Caco-2 (cell line): ENCODE data around the gene IGF2BP3. TPM values are rescaled to one million over a fixed set of nuclear protein-coding genes. Genes with fewer than 3 reads are reported as not detected.

Experiments
- BruUV-seq: library from RNA; stranded (reverse); fragments of 400-500 nt; replicated peaks from 2 replicates; lab custom pipeline; 2021; lab: Mats Ljungman, UMichigan
- CTCF ChIA-PET: fragments of 300-600 bp; sonication (Branson Sonifier 250); formaldehyde crosslinking; loops from one replicate; lab custom pipeline; 2022; ENCODE audit warnings: antibody characterized with exemption; lab: Charles Lee
- POLR2A ChIA-PET: fragments of 300-600 bp; sonication (Branson Sonifier 250); formaldehyde crosslinking; loops from one replicate; lab custom pipeline; 2022; ENCODE audit warnings: antibody characterized with exemption; lab: Charles Lee
- DNase-seq, 2 experiments: peaks; one replicate each; pipeline versions ENCODE4 v3.0.0 to v3.0.0-alpha.2; 2020 to 2022
- H3K27me3 ChIP-seq: replicated peaks from 2 replicates; pipeline ENCODE4 v1.6.0; 2011; ENCODE audit warnings: low read length; ENCODE audit not compliant: control insufficient read depth, insufficient read depth
- H3K36me3 ChIP-seq: 2 replicates; pipeline ENCODE4 v1.5.1; 2011; ENCODE audit warnings: low read length; ENCODE audit not compliant: control insufficient read depth, insufficient read depth
- H3K4me1 ChIP-seq: fragments of 250-450 bp; sonication (Bioruptor Pico); 2 replicates; pipeline ENCODE4 v1.5.1; 2020; ENCODE audit warnings: mild to moderate bottlenecking
- H3K4me3 ChIP-seq: 2 replicates; pipeline ENCODE4 v1.5.1; 2011; ENCODE audit warnings: low read depth, mild to moderate bottlenecking, control low read depth, low read length
- H3K9me3 ChIP-seq: fragments of 250-450 bp; sonication (Bioruptor Pico); 2 replicates; pipeline ENCODE4 v1.5.1; 2020; ENCODE audit warnings: mild to moderate bottlenecking, moderate library complexity
- H3K27ac Mint-ChIP-seq: one replicate; pipeline ENCODE4 v1.8.0; 2022; ENCODE audit warnings: mixed read lengths; ENCODE audit not compliant: unreplicated experiment
- H3K27me3 Mint-ChIP-seq: one replicate; pipeline ENCODE4 v1.8.0; 2022; ENCODE audit warnings: mixed read lengths; ENCODE audit not compliant: insufficient read depth, unreplicated experiment
- H3K36me3 Mint-ChIP-seq: one replicate; pipeline ENCODE4 v1.8.0; 2022; ENCODE audit warnings: mild to moderate bottlenecking, mixed read lengths; ENCODE audit not compliant: insufficient read depth, unreplicated experiment
- H3K4me1 Mint-ChIP-seq: one replicate; pipeline ENCODE4 v1.8.0; 2022; ENCODE audit warnings: low read depth, mixed read lengths; ENCODE audit not compliant: unreplicated experiment
- H3K4me3 Mint-ChIP-seq: one replicate; pipeline ENCODE4 v1.8.0; 2022; ENCODE audit warnings: mild to moderate bottlenecking, moderate library complexity, mixed read lengths; ENCODE audit not compliant: unreplicated experiment
- H3K9me3 Mint-ChIP-seq: one replicate; pipeline ENCODE4 v1.8.0; 2022; ENCODE audit warnings: mixed read lengths; ENCODE audit not compliant: unreplicated experiment
- intact Hi-C: fragments of 100-400 bp; cut with micrococcal nuclease; formaldehyde crosslinking; loops from one replicate; pipeline ENCODE4 v1.10.0; 2022; ENCODE audit not compliant: unreplicated experiment
- total RNA-seq: library from RNA; stranded (reverse); gene quantifications from 2 replicates; pipeline ENCODE4 v1.2.3, GENCODE V29; 2022
- TF ChIP-seq, protein P1 (sequence below), 2 experiments: fragments of 200-600 bp in 1 of 2; IDR thresholded peaks; 1 replicate in 1 of 2; 2 replicates in 1 of 2; pipeline versions ENCODE4 v1.5.1 to v1.8.0; 2011 to 2022; ENCODE audit warnings: antibody characterized with exemption in 1 of 2, control low read depth in 1 of 2, inconsistent platforms in 1 of 2, low read depth in 1 of 2, low read length in 1 of 2, mild to moderate bottlenecking in 1 of 2, moderate library complexity in 1 of 2; ENCODE audit not compliant: insufficient read depth in 1 of 2, severe bottlenecking in 1 of 2, unreplicated experiment in 1 of 2

The IGF2BP3 gene
- total RNA-seq, 1 experiment from 2014 or later = 127 TPM

- ChIA-PET CTCF (interaction anchor here (0.9 to 3.5 kb wide), 12 partner anchors 9 to 438 kb away, joined by 3 to 44 read pairs (median 10); partner anchors contain the start of genes MALSU1 and STK31), POLR2A (no interaction called here)
- DNase-seq = no peak
- Mint-ChIP-seq H3K27me3 (no peaks in the 10 kb centered on the region), H3K9me3 (no peaks in the 10 kb centered on the region), H3K27ac (no peak overlapping the region), H3K36me3 (no peaks in the 10 kb centered on the region), H3K4me3 (no peak overlapping the region), H3K4me1 (peaks cover 9% of the 10 kb centered on the region)
- intact Hi-C loops = loop anchor here (10.0 kb wide), 1 partner anchor 443 kb away; the partner anchor contains the start of gene STK31
- Histone ChIP-seq H3K27me3 (no peaks in the 10 kb centered on the region), H3K9me3 (no peaks in the 10 kb centered on the region), H3K4me3 (no peak overlapping the region), H3K36me3 (no peaks in the 10 kb centered on the region), H3K4me1 (peaks cover 5% of the 10 kb centered on the region)
- TF ChIP-seq, protein P1, sequence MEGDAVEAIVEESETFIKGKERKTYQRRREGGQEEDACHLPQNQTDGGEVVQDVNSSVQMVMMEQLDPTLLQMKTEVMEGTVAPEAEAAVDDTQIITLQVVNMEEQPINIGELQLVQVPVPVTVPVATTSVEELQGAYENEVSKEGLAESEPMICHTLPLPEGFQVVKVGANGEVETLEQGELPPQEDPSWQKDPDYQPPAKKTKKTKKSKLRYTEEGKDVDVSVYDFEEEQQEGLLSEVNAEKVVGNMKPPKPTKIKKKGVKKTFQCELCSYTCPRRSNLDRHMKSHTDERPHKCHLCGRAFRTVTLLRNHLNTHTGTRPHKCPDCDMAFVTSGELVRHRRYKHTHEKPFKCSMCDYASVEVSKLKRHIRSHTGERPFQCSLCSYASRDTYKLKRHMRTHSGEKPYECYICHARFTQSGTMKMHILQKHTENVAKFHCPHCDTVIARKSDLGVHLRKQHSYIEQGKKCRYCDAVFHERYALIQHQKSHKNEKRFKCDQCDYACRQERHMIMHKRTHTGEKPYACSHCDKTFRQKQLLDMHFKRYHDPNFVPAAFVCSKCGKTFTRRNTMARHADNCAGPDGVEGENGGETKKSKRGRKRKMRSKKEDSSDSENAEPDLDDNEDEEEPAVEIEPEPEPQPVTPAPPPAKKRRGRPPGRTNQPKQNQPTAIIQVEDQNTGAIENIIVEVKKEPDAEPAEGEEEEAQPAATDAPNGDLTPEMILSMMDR (IDR thresholded peaks at IDR 0.05; ENCODE audit: insufficient read depth in 1 of 2, low read depth in 1 of 2, low read length in 1 of 2, severe bottlenecking in 1 of 2, unreplicated experiment in 1 of 2) = no peak
- BruUV-seq = no TSS peak
Observed at GRCh38 chr7:23272275-23272674, 198.0 kb downstream of the IGF2BP3 start.

- Histone ChIP-seq H3K36me3 (no peaks in the 10 kb centered on the region), H3K27me3 (no peaks in the 10 kb centered on the region), H3K9me3 (no peaks in the 10 kb centered on the region), H3K4me1 (peaks cover 5% of the 10 kb centered on the region), H3K4me3 (no peak overlapping the region)
- BruUV-seq = no TSS peak
- Mint-ChIP-seq H3K4me1 (peaks cover 6% of the 10 kb centered on the region), H3K36me3 (no peaks in the 10 kb centered on the region), H3K9me3 (no peaks in the 10 kb centered on the region), H3K4me3 (no peak overlapping the region), H3K27ac (no peak overlapping the region), H3K27me3 (no peaks in the 10 kb centered on the region)
- TF ChIP-seq, protein P1 (IDR thresholded peaks at IDR 0.05; ENCODE audit: insufficient read depth in 1 of 2, low read depth in 1 of 2, low read length in 1 of 2, severe bottlenecking in 1 of 2, unreplicated experiment in 1 of 2) = no peak
- ChIA-PET CTCF (no interaction called here), POLR2A (no interaction called here)
- no peak for DNase-seq
- intact Hi-C loops = no loop called here
Observed at GRCh38 chr7:23268746-23269145, 201.5 kb downstream of the IGF2BP3 start.

GRCh38 chr7:23268167-23268566 is 202.1 kb downstream of the IGF2BP3 start:
- Mint-ChIP-seq H3K4me3 (no peak overlapping the region), H3K36me3 (no peaks in the 10 kb centered on the region), H3K4me1 (peaks cover under 1% of the 10 kb centered on the region), H3K9me3 (no peaks in the 10 kb centered on the region), H3K27ac (no peak overlapping the region), H3K27me3 (no peaks in the 10 kb centered on the region)
- intact Hi-C loops = no loop called here
- TF ChIP-seq, protein P1 (IDR thresholded peaks at IDR 0.05; ENCODE audit: insufficient read depth in 1 of 2, low read depth in 1 of 2, low read length in 1 of 2, severe bottlenecking in 1 of 2, unreplicated experiment in 1 of 2) = no peak
- POLR2A ChIA-PET = no interaction called here
- no peaks in the 10 kb centered on the region for H3K9me3 ChIP-seq
- no peak overlapping the region for H3K4me3 ChIP-seq
- no peak for DNase-seq
- H3K4me1 ChIP-seq = no peaks in the 10 kb centered on the region
- H3K36me3 ChIP-seq = no peaks in the 10 kb centered on the region
- CTCF ChIA-PET = no interaction called here
- no TSS peak for BruUV-seq
- H3K27me3 ChIP-seq = no peaks in the 10 kb centered on the region
